ENCODE measurements around the gene TSG101. TPM values are rescaled to one million over a fixed set of nuclear protein-coding genes. Genes with fewer than 3 reads are reported as not detected.

TSG101 gene
- total and polyA plus RNA-seq, 4 donors, result 29.7 to 53.1 (median 37.8) TPM

- H3K36me3 ChIP-seq (ENCODE audit: control insufficient read depth in 4 of 4, insufficient read depth in 3 of 4, low read depth in 1 of 4, low read length in 3 of 4), result peaks cover 0 to 5% (median 0%) of the 10 kb centered on the region in 4 donors
- TF ChIP-seq GABPA (IDR thresholded peaks at IDR 0.05 in 1 of 2, conservative IDR thresholded peaks at IDR 0.05 in 1 of 2), result peak in 1 of 2 donors; percentile 55
- TF ChIP-seq RAD21 (IDR thresholded peaks at IDR 0.05), result no peak
- no peak for TF ChIP-seq ATF3 (IDR thresholded peaks at IDR 0.05)
- TF ChIP-seq RXRA (IDR thresholded peaks at IDR 0.05), result peak in 1 of 2 donors; percentile 36
- TF ChIP-seq FOXA2 (IDR thresholded peaks at IDR 0.05), result peak; percentile 24
- TF ChIP-seq HNF4A (conservative IDR thresholded peaks at IDR 0.05), result peak; percentile 55 to 80
- peak; percentile 56 for TF ChIP-seq YY1 (IDR thresholded peaks at IDR 0.05)
- no peak for TF ChIP-seq FOXA1 (IDR thresholded peaks at IDR 0.05)
- TF ChIP-seq JUND (IDR thresholded peaks at IDR 0.05), result no peak
- no peak for TF ChIP-seq REST (IDR thresholded peaks at IDR 0.05)
- no peak for TF ChIP-seq SP1 (IDR thresholded peaks at IDR 0.05)
- H3K4me1 ChIP-seq (ENCODE audit: control insufficient read depth in 4 of 4, insufficient read depth in 4 of 4, low read length in 3 of 4), result peaks cover 0 to 10% (median 3%) of the 10 kb centered on the region in 4 donors
- no peaks in the 10 kb centered on the region for H3K27me3 ChIP-seq (ENCODE audit: control insufficient read depth in 4 of 4, insufficient read depth in 4 of 4, low read length in 3 of 4)
- H3K4me3 ChIP-seq (ENCODE audit: low read depth in 1 of 3, low read length in 3 of 3), result no peak overlapping the region
- no peak overlapping the region for H3K9ac ChIP-seq (ENCODE audit: low read depth in 1 of 2, low read length in 2 of 2)
- 39% methylated on average over 1 of the region's 1 CpG for WGBS
- no peak overlapping the region for H3K27ac ChIP-seq (ENCODE audit: low read depth in 1 of 2, low read length in 2 of 2)
- DNase-seq (ENCODE audit: low spot score), result no peak
- no peaks in the 10 kb centered on the region for H3K9me3 ChIP-seq (ENCODE audit: control insufficient read depth in 4 of 4, low read length in 3 of 4)
Observed at GRCh38 chr11:18534245-18534644, 7.5 kb upstream of the TSG101 start.

GRCh38 chr11:18533365-18533764 lies 6.6 kb upstream of the TSG101 start:
- WGBS, result 94% methylated on average over 3 of the region's 3 CpGs

More at GRCh38 chr11:18533365-18533764, 6.6 kb upstream of the TSG101 start:
- no peak for TF ChIP-seq ATF3 (IDR thresholded peaks at IDR 0.05)
- no peak for TF ChIP-seq HNF4A (conservative IDR thresholded peaks at IDR 0.05)
- TF ChIP-seq YY1 (IDR thresholded peaks at IDR 0.05), result no peak
- no peak for TF ChIP-seq RAD21 (IDR thresholded peaks at IDR 0.05)
- TF ChIP-seq FOXA2 (IDR thresholded peaks at IDR 0.05), result no peak
- no peak for TF ChIP-seq SP1 (IDR thresholded peaks at IDR 0.05)
- no peak for TF ChIP-seq CTCF (IDR thresholded peaks at IDR 0.05; ENCODE audit: low read depth, low read length, missing input control)
- no peak for TF ChIP-seq TAF1 (conservative IDR thresholded peaks at IDR 0.05)
- TF ChIP-seq MAX (IDR thresholded peaks at IDR 0.05), result no peak
- no peak for TF ChIP-seq JUND (IDR thresholded peaks at IDR 0.05)
- TF ChIP-seq ZBTB33 (IDR thresholded peaks at IDR 0.05), result no peak
- no peak for TF ChIP-seq NR2F2 (IDR thresholded peaks at IDR 0.05)
- TF ChIP-seq HNF4G (IDR thresholded peaks at IDR 0.05), result no peak
- TF ChIP-seq GABPA (IDR thresholded peaks at IDR 0.05 in 1 of 2, conservative IDR thresholded peaks at IDR 0.05 in 1 of 2), result no peak
- no peak for TF ChIP-seq FOXA1 (IDR thresholded peaks at IDR 0.05)
- no peak for TF ChIP-seq EGR1 (IDR thresholded peaks at IDR 0.05; ENCODE audit: low read depth in 2 of 2)
- TF ChIP-seq RXRA (IDR thresholded peaks at IDR 0.05), result no peak
- no peak for TF ChIP-seq REST (IDR thresholded peaks at IDR 0.05)
- Histone ChIP-seq H3K9ac (ENCODE audit: low read depth in 1 of 2, low read length in 2 of 2) (no peak overlapping the region), H3K4me1 (ENCODE audit: control insufficient read depth in 4 of 4, insufficient read depth in 4 of 4, low read length in 3 of 4) (peaks cover 0 to 10% (median 3%) of the 10 kb centered on the region in 4 donors), H3K27ac (ENCODE audit: low read depth in 1 of 2, low read length in 2 of 2) (no peak overlapping the region), H3K36me3 (ENCODE audit: control insufficient read depth in 4 of 4, insufficient read depth in 3 of 4, low read depth in 1 of 4, low read length in 3 of 4) (peaks cover 0 to 5% (median 0%) of the 10 kb centered on the region in 4 donors), H3K9me3 (ENCODE audit: control insufficient read depth in 4 of 4, low read length in 3 of 4) (no peaks in the 10 kb centered on the region), H3K4me3 (ENCODE audit: low read depth in 1 of 3, low read length in 3 of 3) (no peak overlapping the region), H3K27me3 (ENCODE audit: control insufficient read depth in 4 of 4, insufficient read depth in 4 of 4, low read length in 3 of 4) (no peaks in the 10 kb centered on the region)
- DNase-seq (ENCODE audit: low spot score), result no peak

Measured in liver (tissue), 9 donors.